Inflammatory macrophage (primary cell): ENCODE data around the gene MRPL11.
"Not testable (repeated sequence)": the region's sequence is repeated elsewhere in the genome, so short reads cannot be mapped to it uniquely, and the experiment has no call there.

Experiments
- DNase-seq, 2 donors: peaks; one replicate each; pipeline ENCODE4 v3.0.0-alpha.2; 2020 to 2022

Gene MRPL11

GRCh38 chr11:66431287-66431686 lies 7.4 kb downstream of the MRPL11 start:
- not testable (repeated sequence) for DNase-seq

DNA sequence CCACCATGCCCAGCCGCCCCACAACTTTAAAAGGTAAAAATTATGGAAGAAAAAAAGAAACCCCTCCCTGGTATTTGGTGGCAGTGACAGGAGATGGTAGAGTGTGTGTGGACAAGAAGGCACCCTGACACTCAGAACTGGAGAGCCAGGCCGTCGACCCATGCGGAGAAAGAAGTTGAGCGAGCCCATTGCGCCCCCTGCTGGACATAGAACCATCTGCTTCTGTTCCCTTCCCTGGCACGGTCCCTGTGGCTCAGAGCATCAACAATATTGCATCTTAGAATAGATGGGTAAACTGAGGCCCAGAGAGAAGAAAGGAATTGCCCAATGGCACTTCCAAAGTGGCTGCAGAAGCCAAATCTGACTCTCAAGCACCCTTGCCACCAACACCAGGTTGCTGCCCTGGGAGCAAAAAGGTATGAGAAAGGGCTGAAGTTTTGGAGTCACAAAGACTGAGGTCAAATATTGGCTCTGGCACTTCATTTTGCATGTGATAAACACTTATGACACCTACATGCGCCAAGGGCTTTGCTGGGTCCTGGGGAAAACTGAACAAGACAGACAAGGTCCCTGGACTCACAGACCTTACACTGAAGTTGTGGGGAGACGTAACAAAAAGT lies 8.6 kb downstream of the MRPL11 start:
- DNase-seq: peak; percentile 76 to 85

DNA sequence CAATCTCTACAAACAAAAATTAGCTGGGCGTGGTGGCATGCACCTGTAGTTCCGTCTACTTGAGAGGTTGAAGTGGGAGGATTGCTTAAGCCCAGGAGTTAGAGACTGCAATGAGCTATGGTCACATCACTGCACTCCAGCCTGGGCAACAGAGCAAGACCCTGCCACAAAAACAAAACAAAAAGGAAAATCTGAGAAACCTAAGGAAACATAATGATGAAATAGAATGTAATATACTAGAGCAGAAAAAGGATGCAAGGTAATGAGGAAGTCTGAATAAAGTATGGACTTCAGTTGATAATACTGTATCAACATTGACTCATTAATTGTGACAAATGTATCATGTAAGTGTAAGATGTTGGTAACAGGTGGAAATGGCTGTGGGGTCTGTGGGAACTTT lies 9.7 kb downstream of the MRPL11 start:
- no peak for DNase-seq

DNA sequence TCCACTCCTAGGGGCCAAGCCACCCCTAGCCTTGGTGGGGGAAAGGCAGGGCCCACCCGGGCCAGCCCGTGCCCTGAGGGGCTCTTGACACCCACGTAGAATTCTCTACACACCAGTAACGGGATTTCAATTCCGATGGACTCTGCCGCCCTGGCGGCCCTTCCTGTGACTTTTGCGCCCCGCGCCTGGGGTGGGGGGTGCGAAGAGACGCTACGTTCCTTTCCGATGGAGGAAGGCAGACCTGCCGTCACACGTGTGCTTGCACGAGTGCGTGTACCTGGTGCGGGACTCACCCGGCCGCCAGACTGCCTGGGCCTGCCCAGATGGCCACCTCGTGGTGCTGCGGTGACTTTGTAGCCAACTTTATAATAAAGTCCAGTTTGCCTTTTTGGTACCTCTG lies 12.3 kb downstream of the MRPL11 start:
- no peak for DNase-seq

DNA sequence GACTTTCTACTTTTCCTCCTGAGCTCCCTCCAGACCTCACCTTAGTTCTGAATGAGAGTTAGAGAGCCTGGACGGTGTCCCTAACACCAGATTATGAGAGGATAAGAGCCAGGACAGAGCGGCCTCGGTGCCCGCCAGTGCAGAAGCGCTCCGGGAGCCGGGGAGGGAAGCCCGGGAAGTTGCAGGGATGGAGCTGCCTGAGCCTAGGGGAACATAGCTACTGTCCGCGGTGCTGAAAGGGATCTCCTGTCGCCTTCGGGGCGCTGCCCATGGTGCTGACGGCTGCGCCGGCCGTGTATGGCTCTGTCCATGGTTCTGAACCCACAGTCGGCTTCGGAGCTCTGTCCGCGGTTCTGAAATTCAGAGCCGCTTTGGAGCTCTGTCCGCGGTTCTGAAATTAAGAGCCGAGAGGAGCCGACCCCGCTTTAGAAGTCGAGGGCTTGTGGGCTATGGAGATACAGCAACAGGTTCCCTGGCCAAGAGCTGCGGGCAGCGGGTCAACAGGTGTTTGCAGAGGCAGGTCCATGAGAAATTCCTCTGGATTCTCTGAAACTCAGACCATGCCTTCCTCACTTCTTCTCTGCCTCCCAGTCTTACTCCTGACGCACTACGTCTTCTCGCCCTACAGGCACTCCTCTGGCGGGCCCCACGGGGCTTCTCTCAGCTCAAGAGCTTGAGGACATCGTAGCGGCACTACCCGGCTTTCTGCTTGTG lies 17.0 kb downstream of the MRPL11 start:
- peak; percentile 73 to 85 for DNase-seq

DNA sequence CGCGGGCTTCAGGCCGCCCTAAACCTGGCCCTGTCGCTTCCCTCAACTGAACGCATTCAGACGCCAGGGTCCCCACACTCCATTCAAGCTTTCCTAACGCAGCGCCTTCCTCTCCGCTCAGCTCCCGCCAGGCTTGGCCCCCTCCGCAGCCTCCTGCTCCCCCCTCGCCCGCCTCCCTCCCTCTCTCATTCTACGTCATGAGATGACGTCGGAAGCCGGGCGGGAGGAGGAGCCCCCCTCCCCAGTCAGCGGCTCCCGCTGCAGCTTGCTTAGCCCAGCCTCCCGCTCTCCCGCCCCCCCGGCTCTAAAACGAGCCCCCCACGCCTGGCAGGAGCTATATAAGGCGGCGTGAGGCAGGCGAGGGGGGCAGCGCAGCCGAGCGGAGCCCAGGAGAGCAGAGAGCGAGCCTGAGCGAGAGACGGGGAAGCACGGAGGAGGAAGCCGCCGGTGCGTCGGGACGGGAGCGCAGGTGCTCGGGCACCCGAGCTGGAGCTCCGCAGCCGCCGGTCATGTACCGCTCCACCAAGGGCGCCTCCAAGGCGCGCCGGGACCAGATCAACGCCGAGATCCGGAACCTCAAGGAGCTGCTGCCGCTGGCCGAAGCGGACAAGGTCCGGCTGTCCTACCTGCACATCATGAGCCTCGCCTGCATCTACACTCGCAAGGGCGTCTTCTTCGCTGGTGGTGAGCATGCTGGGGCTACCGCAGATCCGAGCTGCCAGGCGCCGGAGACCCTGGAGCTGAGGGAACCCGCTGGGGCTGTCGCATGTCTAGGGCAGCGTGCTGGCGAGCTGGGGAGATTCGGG lies 17.8 kb downstream of the MRPL11 start, which contains the start of gene NPAS4:
NPAS4 (plus strand) TSS at position 365 of the 806 bp plus-strand sequence; CDS start at position 510, 145 bp downstream.
- DNase-seq: no peak

GRCh38 chr11:66419825-66420224 lies 18.8 kb downstream of the MRPL11 start:
- no peak for DNase-seq

DNA sequence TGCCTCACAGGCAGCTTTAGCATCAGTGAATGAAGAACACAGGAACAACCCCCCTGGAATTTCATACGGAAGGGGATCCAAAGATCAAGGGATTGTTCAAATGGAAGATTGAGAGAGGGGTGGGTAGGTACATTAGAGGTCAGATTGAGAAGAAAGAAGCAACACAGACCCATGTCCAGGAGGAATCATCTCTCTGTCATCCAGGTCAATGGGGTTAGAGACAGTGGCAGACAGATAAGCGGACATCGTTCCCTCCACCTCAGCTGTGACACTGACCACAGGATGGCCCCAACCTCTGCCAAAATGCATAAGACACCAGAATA lies 19.7 kb downstream of the MRPL11 start:
- no peak for DNase-seq

DNA sequence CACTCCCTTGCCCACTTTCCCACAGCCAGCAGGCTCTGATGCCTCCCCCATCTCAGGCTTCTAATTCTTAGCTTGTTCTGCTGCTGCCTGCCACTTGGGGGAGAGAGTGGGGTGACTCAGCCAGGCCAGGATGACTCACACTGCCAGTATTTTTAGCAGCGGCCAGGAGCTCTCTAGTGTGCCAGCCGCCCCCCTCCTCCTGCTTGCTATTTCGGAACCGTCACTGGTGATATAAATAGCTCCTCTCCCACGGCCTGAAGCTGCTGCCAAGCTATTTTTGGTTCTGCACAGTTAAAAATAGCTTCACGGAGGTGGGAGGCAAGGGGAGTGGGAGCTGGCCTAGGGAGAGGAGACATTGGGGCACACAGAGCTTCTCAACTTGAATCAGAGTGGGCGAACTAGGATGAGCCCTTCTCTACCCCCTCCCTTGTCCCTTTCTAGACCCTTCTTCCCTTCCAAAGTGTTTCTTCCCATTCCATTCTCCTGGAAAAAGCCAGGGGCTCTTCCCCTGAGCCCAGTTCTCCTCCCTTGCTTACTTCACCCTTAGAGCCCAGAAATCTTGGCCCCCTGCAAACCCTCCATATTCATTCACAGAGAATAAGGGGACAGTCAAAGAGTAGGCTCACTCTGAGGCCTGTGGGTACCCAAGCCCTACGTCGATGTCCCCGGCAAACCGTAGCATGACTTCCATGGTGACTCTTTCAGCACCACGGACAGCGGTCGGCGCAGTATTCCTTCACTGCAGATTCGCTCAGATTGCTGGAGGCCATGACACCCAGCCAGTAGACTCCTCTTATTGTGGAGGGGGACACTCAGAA lies 20.3 kb downstream of the MRPL11 start:
- DNase-seq: peak; percentile 80 to 94

- no peak for DNase-seq
Measured at GRCh38 chr11:66417000-66417399, 21.6 kb downstream of the MRPL11 start.

GRCh38 chr11:66415423-66415822 lies 23.2 kb downstream of the MRPL11 start:
- peak; percentile 9 to 26 for DNase-seq

- DNase-seq: no peak
Measured at GRCh38 chr11:66414120-66414934, 24.3 kb downstream of the MRPL11 start.

DNA sequence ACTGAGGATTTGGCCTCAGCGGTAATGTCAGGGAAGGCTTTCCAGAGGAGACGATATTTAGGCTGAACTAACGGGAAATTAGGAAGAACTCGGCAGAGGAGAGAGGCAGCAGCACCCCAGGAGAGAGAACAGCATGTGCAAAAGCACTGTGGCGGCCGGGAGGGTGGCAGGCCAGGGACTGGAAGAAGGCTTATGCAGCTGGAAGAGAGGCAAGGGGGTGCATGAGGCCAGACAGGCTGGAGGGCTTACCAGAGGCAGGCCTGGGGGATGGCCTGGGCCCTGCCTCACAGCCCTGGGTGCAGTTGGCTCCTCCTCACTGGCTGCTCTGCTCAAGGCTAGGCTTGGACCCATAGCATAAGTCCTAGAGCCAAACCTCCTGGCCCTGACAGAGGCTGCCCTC lies 25.5 kb downstream of the MRPL11 start:
- DNase-seq: no peak

DNA sequence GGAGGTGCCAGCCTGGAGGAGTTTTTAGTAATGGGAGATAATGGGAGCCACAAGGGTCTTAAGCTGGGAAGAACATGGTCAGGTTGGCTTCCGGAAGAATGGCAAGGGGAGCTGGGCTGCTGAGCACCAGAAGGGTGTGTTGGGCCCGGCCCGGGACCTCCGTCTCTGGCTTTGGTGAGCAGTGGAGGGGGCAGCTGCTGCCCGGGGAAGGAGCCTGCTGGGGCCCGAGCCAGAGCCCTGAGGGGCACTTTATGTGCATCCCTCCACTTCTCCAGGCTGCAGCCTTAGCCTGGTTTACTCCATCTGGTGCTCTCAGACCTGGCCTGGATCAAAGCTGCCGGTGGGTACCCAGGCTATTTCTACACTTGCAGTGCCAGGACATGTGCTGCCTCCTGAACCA lies 26.5 kb downstream of the MRPL11 start:
- no peak for DNase-seq

DNA sequence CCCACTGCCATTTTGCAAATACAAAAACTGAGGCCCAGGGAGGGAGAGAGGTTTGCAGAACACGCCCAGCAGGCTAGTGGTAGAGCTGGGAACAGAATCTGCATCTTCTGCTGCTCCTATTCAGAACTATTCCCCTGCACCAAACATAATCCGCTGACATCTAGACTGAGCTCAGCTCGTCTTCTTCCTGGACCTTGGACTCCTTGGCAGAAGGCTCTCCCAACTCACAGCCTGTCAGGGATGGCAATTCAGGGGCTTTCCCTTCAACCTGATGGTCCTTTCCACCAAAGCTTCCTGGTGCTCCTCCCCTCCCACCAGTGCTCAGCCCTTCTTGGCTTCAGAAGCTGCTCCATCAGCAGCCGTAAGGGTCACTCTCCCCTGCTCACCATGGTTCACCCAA lies 27.3 kb downstream of the MRPL11 start:
- DNase-seq: no peak

DNA sequence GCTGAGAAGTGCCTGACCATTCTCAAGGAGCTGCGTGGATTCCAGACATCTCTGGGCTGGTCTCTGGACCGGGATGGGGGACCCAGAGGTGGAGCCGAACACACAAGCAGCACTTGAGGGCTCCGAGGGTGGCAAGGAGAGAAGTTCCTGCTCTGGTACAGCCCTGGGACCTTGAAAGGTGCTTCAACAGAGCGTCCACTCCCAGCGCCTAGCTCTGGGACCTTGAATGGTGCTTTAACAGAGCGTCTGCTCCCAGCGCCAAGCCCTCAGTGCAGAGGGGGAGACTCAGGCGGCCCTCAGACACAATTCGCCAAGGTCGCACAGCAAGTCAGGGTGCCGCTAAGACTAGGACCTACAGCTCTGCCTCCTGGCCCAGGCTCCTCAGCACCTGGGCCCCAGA lies 28.5 kb downstream of the MRPL11 start:
- DNase-seq: no peak

DNA sequence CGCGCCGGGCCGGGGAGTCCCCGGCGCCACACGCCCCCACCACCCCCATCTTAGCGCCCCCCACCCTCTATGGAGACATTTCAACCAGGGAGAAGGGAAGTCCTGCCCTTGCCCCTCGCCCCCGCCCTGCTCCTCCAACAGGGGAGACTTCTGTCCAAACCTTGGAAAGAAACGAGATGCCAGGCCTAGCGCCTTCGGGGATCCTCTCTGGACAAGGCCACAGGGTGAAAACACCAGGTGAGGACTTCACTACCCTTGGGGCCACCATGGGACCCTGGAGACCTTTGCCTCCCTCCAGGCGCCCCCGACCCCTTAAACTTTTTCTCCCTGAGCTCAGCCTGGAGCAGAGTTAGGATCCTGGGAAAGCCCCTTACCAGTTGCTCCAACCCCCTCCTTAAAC lies 29.4 kb downstream of the MRPL11 start:
- DNase-seq: no peak

DNA sequence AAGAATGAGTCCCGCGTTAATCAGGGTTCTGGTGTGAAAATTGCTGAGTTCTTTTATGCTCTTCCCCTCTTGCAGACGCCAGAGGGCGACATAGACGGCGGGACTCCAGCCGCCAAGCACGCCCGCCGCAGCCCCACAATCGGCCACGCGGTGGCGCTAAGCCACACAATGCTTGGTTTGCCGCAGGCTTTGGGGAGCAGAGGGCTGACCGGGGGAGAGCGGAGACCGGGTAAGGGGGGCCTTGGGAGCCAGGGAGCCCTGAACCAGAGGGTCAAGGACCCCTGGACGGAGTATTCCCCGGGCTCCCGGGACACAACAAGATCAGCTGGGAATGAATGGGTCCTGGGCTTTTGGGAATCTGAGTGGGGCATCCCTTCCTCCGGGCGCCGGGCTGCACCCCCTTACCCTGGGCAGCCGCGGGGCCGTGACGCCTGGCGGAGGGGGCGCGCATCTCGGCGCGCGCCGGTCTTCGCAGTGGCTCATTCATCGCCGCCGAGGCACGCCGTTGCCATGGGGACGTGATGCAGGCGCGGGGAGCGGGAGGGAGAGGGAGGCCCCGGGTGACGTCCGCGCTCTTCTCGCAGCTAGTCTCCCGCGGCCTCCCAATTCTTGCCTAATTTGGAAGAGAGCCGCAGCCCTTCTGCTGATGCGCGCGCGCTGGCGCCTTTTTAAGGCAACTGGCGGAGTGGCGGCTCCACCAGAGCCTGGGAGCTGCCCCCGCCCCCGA lies 30.0 kb downstream of the MRPL11 start:
- peak; percentile 86 to 87 for DNase-seq

- DNase-seq: no peak
Measured at GRCh38 chr11:66407651-66408050, 31.0 kb downstream of the MRPL11 start.

DNA sequence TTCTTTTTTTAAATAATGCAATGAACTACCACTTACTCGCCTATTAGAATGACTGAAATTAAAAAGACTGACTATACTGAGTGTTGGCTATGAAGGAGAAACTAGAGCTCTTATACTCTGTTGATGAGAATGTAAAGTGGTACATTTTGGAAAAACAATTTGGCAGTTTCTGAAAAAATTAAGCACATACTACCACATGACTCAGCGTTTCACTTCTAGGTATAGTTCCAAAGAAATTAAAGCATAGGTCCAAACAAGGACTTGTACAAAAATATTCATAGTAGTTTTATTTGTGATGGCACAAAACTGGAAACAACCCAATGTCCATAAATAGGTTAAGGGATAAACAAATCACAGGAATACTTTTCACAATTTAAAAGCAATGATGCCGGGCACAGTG lies 44.7 kb downstream of the MRPL11 start:
- no peak for DNase-seq

DNA sequence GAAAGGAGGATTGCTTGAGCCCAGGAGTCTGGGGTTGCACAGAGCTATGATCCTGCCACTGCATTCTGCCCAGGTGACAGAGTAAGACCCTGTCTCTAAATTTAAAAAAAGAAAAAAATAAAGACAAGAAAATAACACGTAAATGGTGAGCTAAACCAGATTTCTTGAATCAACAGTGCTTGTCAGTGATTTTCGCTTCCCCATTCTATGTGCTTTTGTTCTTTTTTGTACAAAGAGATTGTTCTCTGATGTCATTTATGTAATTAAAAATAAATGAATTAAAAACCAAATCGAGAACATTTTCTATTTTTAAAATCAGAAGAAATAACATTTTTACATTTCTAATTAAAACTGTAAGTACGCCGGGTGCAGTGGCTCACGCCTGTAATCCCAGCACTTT lies 47.3 kb downstream of the MRPL11 start:
- DNase-seq: no peak
